Measurements from ENCODE around the gene NR2F1.

DNA sequence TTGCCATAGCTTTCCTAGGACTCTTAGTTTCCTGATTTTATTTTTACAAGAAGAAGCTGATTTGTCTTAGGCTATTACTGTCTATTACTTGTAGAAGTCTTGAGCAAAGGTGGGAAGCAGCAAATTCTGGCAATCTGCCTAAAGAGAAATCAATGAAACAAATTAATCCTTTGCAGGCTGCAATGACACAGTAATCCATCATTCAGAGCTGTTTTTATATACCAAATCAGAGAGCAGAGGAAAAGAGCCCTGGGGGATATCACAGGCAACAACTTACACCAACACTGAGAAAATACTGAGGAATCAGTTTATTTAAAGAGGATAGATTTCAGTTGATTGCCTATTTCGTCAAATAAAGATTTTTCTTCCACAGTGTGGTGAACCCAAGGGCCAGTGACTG lies 15.6 kb upstream of the NR2F1 start:
- TF ChIP-seq, protein P1, sequence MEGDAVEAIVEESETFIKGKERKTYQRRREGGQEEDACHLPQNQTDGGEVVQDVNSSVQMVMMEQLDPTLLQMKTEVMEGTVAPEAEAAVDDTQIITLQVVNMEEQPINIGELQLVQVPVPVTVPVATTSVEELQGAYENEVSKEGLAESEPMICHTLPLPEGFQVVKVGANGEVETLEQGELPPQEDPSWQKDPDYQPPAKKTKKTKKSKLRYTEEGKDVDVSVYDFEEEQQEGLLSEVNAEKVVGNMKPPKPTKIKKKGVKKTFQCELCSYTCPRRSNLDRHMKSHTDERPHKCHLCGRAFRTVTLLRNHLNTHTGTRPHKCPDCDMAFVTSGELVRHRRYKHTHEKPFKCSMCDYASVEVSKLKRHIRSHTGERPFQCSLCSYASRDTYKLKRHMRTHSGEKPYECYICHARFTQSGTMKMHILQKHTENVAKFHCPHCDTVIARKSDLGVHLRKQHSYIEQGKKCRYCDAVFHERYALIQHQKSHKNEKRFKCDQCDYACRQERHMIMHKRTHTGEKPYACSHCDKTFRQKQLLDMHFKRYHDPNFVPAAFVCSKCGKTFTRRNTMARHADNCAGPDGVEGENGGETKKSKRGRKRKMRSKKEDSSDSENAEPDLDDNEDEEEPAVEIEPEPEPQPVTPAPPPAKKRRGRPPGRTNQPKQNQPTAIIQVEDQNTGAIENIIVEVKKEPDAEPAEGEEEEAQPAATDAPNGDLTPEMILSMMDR (IDR thresholded peaks at IDR 0.05), result no peak
- TF ChIP-seq POLR2A (IDR thresholded peaks at IDR 0.05), result no peak
